K562 (cell line): ENCODE measurements around the gene NFKB2. TPM values are rescaled to one million over a fixed set of nuclear protein-coding genes. Genes with fewer than 3 reads are reported as not detected.

Source experiments
- KDM2B ChIP-seq: fragments of 250-450 bp; sonication (Bioruptor Pico); IDR thresholded peaks from 2 replicates; pipeline ENCODE4 v1.8.0; 2021; ENCODE audit warnings: mild to moderate bottlenecking, moderate library complexity
- NFE2 ChIP-seq: IDR thresholded peaks from 2 replicates; pipeline ENCODE4 v1.6.1; 2014; ENCODE audit warnings: antibody characterized with exemption, low read depth
- SREBF1 ChIP-seq: fragments of 150-350 bp; IDR thresholded peaks from 2 replicates; pipeline ENCODE4 v1.6.1; 2014; ENCODE audit warnings: antibody characterized with exemption, low read depth, low read length, borderline replicate concordance
- TCFL5 ChIP-seq: fragments of 250-450 bp; sonication (Bioruptor Pico); conservative IDR thresholded peaks from 2 replicates; pipeline ENCODE4 v1.6.1; 2021; ENCODE audit warnings: mild to moderate bottlenecking, moderate library complexity, matching md5 sums
- ZNF586 ChIP-seq: fragments of 450-650 bp; formaldehyde crosslinking; conservative IDR thresholded peaks from 2 replicates; pipeline ENCODE4 v1.4.0; 2020; ENCODE audit warnings: mild to moderate bottlenecking, moderate library complexity
- polyA plus RNA-seq, 8 experiments: library from polyadenylated mRNA; depleted of rRNA in 4 of 8; stranded (reverse) in 5 of 8; unstranded in 3 of 8; fragments of >200 nt; fragmentation: Nextera tagmentation in 2 of 8; fragmentation: Illumina TruSeq in 1 of 8; extraction: Ambion mirVana in 2 of 8; extraction: Trizol in 1 of 8; gene quantifications; 2 replicates each; pipeline versions ENCODE4 v1.2.1 to v1.2.3, GENCODE V29; 2011 to 2014; ENCODE audit warnings: inconsistent platforms in 1 of 8, missing spikeins in 1 of 8
- total RNA-seq, 7 experiments: library from RNA; depleted of rRNA in 6 of 7; stranded (reverse); fragments of >200 nt in 6 of 7; fragmentation: Illumina TruSeq in 2 of 7; extraction: Trizol in 2 of 7; gene quantifications; 2 replicates each; pipeline versions ENCODE4 v1.2.1 to v1.2.3, GENCODE V29; 2011 to 2021; ENCODE audit warnings: low replicate concordance in 1 of 7
- TF ChIP-seq, protein P1 (sequence below): sonication (generic); formaldehyde crosslinking; IDR thresholded peaks from 2 replicates; pipeline ENCODE4 v1.8.0; 2022; ENCODE audit warnings: mild to moderate bottlenecking, missing genetic modification reagents
- TF ChIP-seq, protein P2 (sequence below): fragments of 450-650 bp; IDR thresholded peaks from 2 replicates; pipeline ENCODE4 v1.6.1; 2017; ENCODE audit warnings: antibody characterized with exemption, mild to moderate bottlenecking
- TF ChIP-seq, protein P3 (sequence below), 2 experiments: fragments of 450-650 bp in 1 of 2; sonication (generic) in 1 of 2; formaldehyde crosslinking in 1 of 2; IDR thresholded peaks; 2 replicates each; pipeline versions ENCODE4 v1.7.1 to v1.9.0; 2016 to 2022; ENCODE audit warnings: inconsistent platforms in 1 of 2, mild to moderate bottlenecking in 1 of 2, missing genetic modification reagents in 1 of 2

NFKB2 gene
- total and polyA plus RNA-seq, 9 of the 15 experiments (the other 6 are each of a cell fraction or from before 2014, with no cell fraction given), result 0.07 to 20.3 (median 7.9) TPM

DNA sequence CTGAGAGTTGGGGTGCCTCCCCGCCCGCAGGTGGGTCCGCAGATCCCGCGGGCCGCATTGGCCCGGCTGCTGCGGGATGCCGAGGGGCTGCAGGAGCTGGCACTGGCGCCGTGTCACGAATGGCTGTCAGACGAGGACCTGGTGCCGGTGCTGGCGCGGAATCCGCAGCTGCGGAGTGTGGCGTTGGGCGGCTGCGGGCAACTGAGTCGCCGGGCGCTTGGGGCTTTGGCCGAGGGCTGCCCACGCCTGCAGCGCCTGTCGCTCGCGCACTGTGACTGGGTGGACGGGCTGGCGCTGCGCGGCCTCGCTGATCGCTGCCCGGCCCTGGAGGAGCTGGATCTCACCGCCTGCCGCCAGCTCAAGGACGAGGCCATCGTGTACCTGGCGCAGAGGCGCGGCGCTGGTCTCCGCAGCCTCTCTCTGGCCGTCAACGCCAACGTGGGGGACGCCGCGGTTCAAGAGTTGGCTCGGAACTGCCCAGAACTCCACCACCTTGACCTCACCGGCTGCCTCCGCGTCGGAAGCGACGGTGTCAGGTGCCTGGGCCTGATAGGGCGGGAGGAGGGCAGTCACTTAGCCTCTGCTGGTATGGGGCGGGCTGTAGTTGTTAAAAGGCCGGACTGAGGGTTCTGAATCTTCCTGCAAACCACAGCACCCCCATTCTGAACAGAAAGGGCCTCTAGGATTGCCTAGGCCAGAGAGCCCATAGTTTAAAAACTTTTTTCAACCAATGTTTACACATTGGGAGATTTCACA lies 26.4 kb downstream of the NFKB2 start (continued):
- TF ChIP-seq, protein P1, sequence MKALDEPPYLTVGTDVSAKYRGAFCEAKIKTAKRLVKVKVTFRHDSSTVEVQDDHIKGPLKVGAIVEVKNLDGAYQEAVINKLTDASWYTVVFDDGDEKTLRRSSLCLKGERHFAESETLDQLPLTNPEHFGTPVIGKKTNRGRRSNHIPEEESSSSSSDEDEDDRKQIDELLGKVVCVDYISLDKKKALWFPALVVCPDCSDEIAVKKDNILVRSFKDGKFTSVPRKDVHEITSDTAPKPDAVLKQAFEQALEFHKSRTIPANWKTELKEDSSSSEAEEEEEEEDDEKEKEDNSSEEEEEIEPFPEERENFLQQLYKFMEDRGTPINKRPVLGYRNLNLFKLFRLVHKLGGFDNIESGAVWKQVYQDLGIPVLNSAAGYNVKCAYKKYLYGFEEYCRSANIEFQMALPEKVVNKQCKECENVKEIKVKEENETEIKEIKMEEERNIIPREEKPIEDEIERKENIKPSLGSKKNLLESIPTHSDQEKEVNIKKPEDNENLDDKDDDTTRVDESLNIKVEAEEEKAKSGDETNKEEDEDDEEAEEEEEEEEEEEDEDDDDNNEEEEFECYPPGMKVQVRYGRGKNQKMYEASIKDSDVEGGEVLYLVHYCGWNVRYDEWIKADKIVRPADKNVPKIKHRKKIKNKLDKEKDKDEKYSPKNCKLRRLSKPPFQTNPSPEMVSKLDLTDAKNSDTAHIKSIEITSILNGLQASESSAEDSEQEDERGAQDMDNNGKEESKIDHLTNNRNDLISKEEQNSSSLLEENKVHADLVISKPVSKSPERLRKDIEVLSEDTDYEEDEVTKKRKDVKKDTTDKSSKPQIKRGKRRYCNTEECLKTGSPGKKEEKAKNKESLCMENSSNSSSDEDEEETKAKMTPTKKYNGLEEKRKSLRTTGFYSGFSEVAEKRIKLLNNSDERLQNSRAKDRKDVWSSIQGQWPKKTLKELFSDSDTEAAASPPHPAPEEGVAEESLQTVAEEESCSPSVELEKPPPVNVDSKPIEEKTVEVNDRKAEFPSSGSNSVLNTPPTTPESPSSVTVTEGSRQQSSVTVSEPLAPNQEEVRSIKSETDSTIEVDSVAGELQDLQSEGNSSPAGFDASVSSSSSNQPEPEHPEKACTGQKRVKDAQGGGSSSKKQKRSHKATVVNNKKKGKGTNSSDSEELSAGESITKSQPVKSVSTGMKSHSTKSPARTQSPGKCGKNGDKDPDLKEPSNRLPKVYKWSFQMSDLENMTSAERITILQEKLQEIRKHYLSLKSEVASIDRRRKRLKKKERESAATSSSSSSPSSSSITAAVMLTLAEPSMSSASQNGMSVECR (CRISPR knock-in tag), result peak; percentile 57; the same call in 1 of the 2 replicates
- no peak for TF ChIP-seq ZNF586 (CRISPR knock-in tag)
- TF ChIP-seq SREBF1, result no peak
- no peak for TF ChIP-seq KDM2B (CRISPR knock-in tag)
- TF ChIP-seq, protein P2, sequence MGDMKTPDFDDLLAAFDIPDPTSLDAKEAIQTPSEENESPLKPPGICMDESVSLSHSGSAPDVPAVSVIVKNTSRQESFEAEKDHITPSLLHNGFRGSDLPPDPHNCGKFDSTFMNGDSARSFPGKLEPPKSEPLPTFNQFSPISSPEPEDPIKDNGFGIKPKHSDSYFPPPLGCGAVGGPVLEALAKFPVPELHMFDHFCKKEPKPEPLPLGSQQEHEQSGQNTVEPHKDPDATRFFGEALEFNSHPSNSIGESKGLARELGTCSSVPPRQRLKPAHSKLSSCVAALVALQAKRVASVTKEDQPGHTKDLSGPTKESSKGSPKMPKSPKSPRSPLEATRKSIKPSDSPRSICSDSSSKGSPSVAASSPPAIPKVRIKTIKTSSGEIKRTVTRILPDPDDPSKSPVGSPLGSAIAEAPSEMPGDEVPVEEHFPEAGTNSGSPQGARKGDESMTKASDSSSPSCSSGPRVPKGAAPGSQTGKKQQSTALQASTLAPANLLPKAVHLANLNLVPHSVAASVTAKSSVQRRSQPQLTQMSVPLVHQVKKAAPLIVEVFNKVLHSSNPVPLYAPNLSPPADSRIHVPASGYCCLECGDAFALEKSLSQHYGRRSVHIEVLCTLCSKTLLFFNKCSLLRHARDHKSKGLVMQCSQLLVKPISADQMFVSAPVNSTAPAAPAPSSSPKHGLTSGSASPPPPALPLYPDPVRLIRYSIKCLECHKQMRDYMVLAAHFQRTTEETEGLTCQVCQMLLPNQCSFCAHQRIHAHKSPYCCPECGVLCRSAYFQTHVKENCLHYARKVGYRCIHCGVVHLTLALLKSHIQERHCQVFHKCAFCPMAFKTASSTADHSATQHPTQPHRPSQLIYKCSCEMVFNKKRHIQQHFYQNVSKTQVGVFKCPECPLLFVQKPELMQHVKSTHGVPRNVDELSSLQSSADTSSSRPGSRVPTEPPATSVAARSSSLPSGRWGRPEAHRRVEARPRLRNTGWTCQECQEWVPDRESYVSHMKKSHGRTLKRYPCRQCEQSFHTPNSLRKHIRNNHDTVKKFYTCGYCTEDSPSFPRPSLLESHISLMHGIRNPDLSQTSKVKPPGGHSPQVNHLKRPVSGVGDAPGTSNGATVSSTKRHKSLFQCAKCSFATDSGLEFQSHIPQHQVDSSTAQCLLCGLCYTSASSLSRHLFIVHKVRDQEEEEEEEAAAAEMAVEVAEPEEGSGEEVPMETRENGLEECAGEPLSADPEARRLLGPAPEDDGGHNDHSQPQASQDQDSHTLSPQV, result no peak
- TF ChIP-seq TCFL5 (CRISPR knock-in tag), result no peak
- TF ChIP-seq, protein P3, sequence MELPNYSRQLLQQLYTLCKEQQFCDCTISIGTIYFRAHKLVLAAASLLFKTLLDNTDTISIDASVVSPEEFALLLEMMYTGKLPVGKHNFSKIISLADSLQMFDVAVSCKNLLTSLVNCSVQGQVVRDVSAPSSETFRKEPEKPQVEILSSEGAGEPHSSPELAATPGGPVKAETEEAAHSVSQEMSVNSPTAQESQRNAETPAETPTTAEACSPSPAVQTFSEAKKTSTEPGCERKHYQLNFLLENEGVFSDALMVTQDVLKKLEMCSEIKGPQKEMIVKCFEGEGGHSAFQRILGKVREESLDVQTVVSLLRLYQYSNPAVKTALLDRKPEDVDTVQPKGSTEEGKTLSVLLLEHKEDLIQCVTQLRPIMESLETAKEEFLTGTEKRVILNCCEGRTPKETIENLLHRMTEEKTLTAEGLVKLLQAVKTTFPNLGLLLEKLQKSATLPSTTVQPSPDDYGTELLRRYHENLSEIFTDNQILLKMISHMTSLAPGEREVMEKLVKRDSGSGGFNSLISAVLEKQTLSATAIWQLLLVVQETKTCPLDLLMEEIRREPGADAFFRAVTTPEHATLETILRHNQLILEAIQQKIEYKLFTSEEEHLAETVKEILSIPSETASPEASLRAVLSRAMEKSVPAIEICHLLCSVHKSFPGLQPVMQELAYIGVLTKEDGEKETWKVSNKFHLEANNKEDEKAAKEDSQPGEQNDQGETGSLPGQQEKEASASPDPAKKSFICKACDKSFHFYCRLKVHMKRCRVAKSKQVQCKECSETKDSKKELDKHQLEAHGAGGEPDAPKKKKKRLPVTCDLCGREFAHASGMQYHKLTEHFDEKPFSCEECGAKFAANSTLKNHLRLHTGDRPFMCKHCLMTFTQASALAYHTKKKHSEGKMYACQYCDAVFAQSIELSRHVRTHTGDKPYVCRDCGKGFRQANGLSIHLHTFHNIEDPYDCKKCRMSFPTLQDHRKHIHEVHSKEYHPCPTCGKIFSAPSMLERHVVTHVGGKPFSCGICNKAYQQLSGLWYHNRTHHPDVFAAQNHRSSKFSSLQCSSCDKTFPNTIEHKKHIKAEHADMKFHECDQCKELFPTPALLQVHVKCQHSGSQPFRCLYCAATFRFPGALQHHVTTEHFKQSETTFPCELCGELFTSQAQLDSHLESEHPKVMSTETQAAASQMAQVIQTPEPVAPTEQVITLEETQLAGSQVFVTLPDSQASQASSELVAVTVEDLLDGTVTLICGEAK (IDR thresholded peaks at IDR 0.05), result no peak
- TF ChIP-seq, protein P3 (CRISPR knock-in tag; IDR thresholded peaks at IDR 0.05), result no peak
- TF ChIP-seq NFE2, result no peak
